ENCODE measurements around the gene ANKS1B. TPM values are rescaled to one million over a fixed set of nuclear protein-coding genes. Genes with fewer than 3 reads are reported as not detected.

ANKS1B gene
- total RNA-seq, 2 experiments from 2014 or later = not detected

DNA sequence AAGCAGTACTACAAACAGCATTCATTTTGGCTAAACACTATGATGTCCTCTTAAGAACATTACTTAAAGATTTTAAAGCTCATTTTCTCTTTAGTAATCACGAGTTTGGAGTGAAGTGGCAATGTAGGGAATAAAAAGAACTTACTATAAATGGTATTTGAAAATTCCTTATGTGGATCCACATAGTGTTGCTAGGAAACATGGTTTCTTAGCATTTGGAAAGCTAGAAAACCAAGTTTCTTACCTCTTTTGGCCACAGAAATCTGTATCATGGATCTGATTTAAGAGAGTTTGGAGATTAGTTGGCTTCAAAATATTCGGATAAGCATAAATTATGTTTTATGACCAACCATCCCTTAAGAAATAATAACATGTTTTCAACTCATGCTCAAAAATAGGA, 674.9 kb downstream of the ANKS1B start:
- Mint-ChIP-seq H3K4me3 (no peak overlapping the region), H3K27me3 (no peaks in the 10 kb centered on the region), H3K4me1 (no peaks in the 10 kb centered on the region), H3K27ac (no peak overlapping the region), H3K9me3 (peaks cover 4% of the 10 kb centered on the region), H3K36me3 (no peaks in the 10 kb centered on the region)
- no peak for DNase-seq

DNA sequence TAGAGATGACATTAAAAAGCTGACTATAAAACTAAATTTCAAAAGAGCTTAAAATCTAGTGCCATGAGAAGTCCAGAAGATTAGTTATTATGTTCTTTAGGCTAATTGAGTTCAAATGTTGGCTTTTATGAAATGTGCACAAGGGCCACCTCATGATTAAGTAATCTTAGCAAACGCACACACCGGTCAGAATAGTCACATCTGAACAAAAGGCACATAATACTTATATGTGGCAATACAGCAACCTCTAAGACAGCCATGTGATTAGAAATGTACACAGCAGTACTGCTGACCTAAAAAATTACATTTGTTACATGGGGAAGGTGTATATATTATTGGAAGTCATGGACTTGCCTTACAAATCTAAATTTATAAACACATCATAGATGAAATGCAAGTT, 681.9 kb downstream of the ANKS1B start:
- Mint-ChIP-seq H3K27me3 (no peaks in the 10 kb centered on the region), H3K4me3 (no peak overlapping the region), H3K27ac (no peak overlapping the region), H3K4me1 (no peaks in the 10 kb centered on the region), H3K36me3 (no peaks in the 10 kb centered on the region), H3K9me3 (peaks cover 2% of the 10 kb centered on the region)
- DNase-seq = no peak

DNA sequence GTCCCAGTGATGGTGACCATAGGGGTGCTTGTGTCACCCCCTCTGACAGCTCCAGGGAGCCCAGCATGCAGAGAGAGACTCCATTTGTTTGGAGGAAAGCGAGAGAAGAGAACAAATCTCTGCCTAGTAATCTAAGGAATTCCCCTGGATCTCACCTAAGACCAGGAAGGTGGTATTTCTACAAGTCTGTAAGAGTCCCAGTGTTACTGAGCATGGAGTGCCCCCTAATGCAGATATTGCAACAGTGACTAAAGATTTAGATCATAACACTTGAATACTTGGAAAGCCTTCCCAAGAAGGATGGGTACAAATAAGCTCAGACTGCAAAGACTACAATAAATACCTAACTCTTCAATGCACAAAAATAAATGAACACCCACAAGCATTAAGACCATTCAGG, 697.6 kb downstream of the ANKS1B start:
- Mint-ChIP-seq H3K4me1 (no peaks in the 10 kb centered on the region), H3K9me3 (peaks cover 10% of the 10 kb centered on the region), H3K4me3 (no peak overlapping the region), H3K36me3 (no peaks in the 10 kb centered on the region), H3K27me3 (no peaks in the 10 kb centered on the region), H3K27ac (no peak overlapping the region)
- DNase-seq = no peak

DNA sequence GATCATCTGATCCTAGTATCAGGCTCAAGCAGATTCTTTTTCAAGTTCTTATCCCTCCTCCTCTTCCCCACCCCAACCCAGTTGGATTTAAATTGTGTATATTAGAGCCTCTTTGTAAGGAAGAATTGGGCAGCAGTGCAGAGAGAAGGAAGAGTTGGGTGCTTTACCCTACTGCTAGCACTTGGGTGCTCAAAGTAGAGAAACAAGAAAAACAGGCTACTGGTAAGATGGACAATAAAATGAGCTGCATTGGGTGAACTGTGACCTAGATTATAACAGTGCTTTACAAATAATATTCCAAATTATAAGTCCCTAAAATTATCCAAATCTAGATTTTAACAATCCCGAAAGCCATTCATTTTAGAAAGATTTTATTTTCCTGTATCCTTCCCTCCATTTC, 700.6 kb downstream of the ANKS1B start:
- no peaks in the 10 kb centered on the region for H3K9me3 Mint-ChIP-seq
- H3K27ac Mint-ChIP-seq = no peak overlapping the region
- DNase-seq = no peak
- H3K4me1 Mint-ChIP-seq = no peaks in the 10 kb centered on the region
- no peaks in the 10 kb centered on the region for H3K27me3 Mint-ChIP-seq
- H3K4me3 Mint-ChIP-seq = no peak overlapping the region
- H3K36me3 Mint-ChIP-seq = no peaks in the 10 kb centered on the region

DNA sequence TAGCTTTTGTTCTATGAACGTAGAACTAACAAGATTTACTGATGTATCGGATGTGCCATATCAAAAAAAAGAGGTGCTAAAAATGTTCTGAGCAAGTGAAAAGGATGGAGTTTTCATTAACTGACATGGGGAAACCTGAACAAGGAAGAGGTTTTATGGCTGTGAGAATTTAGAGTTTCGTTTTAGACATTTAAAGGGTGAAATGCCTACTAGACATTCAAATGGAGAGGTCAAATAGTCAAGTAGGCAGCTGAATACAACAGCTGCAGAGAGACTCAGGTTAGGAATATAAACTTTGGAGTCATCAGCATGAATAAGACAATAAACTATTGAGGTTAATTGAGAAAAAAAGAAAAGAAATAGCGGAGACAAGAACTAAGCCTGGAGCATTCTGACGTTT, 702.1 kb downstream of the ANKS1B start:
- Mint-ChIP-seq H3K4me1 (no peaks in the 10 kb centered on the region), H3K27me3 (no peaks in the 10 kb centered on the region), H3K4me3 (no peak overlapping the region), H3K9me3 (no peaks in the 10 kb centered on the region), H3K27ac (no peak overlapping the region), H3K36me3 (no peaks in the 10 kb centered on the region)
- no peak for DNase-seq

DNA sequence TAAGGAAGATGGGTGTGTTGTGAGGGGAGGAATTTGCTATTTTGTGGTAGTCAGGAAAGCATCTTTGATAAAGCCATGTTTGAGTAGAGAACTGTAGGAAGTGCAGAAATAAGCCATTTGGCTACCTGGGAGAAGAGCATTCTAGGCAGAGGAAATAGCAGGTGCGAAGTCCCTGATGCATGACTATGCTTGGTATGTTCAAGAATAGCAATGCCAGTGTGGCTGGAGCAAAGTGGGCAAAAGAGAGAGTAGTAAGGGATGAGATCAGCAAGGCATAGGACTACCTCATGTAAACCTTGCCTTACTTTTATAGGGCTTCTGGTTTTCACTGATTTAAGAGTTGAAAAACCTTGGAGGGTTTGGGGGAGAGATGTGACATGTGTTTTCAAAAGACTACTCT, 702.6 kb downstream of the ANKS1B start:
- Mint-ChIP-seq H3K27ac (no peak overlapping the region), H3K9me3 (peaks cover 1% of the 10 kb centered on the region), H3K4me1 (no peaks in the 10 kb centered on the region), H3K36me3 (no peaks in the 10 kb centered on the region), H3K4me3 (no peak overlapping the region), H3K27me3 (no peaks in the 10 kb centered on the region)
- DNase-seq = no peak

DNA sequence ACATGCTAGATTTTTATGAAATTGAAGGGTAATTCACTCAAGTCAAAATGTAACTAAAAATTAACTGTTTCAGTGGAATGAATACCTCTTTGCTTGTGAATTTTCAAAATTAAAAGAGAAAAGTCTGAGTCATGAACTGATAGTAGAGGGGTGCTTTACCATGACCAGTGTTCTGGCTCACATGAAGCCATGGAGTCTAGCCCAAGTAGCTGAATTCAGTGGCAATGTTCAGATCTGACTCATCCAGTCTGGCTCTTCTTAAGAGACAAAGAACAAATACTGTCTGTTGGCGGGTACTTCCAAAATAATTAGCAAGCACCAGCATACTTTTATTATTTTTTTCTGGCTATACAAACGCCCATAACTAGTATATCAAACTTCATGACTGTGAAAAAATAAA, 703.5 kb downstream of the ANKS1B start:
- Mint-ChIP-seq H3K27ac (no peak overlapping the region), H3K4me1 (no peaks in the 10 kb centered on the region), H3K4me3 (no peak overlapping the region), H3K36me3 (no peaks in the 10 kb centered on the region), H3K27me3 (no peaks in the 10 kb centered on the region), H3K9me3 (peaks cover 4% of the 10 kb centered on the region)
- DNase-seq = no peak

DNA sequence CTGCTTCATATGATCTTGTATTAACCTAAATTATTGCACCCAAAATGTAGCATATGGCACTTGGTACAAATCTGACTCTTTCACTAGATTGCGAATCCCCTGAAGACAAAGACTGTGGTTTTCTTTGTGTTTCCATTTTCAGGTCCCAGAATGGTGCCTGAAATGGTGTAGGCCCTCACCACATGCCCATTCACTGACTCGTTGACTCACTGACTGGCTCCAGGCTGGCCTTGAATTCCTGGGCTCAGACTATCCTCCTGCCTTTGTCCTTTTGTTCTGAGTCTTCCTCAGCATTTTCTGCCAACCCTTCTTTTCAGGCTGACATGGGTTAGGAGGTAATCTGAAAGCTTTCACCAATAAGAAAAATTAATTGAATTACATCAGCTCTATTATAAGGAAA, 705.8 kb downstream of the ANKS1B start:
- Mint-ChIP-seq H3K27me3 (no peaks in the 10 kb centered on the region), H3K36me3 (no peaks in the 10 kb centered on the region), H3K27ac (no peak overlapping the region), H3K9me3 (peaks cover 8% of the 10 kb centered on the region), H3K4me1 (no peaks in the 10 kb centered on the region), H3K4me3 (no peak overlapping the region)
- no peak for DNase-seq

DNA sequence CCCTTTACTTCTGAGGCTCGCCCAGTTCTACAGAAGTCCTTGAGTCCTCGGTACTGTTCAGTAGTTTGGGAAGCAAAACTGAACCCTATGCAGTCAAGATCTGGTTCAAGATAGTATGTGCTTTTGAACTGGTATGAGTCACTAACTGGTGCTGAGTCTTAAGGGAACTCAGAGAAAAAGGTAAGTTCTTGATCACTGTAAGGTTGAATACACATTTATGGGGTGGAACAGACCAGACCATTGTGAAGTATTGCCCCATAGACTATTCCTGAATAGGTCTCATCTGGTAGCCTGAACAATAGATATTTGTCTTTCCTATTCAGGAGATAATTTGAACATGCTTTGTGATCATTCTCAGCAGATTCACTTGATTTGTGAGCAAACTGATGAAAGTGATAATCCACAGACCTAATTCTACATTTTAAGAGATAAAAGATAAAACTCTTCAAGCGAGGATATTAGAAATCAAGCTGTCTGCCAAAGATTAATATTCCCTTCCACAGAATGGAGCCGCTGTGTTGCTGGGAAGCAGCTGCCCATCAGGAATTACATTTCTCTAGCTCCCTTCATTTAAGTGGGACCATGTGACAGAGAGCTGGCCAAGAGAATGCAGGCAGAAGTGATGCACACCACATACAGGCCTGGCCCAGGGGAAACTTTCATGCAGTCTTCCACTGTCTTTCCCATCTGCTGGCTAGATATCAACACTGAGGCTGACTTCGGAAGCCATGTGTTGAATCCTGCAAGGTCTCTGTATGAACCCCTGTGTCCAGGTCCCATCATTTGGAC, 707.0 kb downstream of the ANKS1B start:
- Mint-ChIP-seq H3K36me3 (no peaks in the 10 kb centered on the region), H3K4me3 (no peak overlapping the region), H3K27me3 (no peaks in the 10 kb centered on the region), H3K4me1 (no peaks in the 10 kb centered on the region), H3K9me3 (peaks cover 8% of the 10 kb centered on the region), H3K27ac (no peak overlapping the region)
- DNase-seq = no peak

DNA sequence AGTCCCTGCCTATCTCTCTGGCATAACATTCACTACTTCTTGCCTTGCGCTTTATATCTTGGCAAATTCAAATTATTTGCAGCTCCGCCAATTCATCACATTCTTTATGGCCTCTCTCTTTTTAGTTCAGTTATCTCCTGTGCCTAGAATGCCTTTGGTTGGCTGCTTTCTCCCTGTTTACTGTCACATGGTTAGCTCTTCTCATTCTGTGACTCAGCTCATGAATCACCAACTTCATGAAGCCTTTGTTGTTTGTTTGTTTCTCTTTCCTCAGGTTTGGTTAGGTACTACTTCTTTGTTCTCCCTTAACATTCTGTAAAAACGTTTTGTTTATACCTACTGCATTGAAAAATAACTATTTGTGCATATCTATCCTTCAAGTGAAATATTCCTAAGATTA, 713.7 kb downstream of the ANKS1B start:
- peaks cover 10% of the 10 kb centered on the region for H3K9me3 Mint-ChIP-seq
- no peak for DNase-seq

DNA sequence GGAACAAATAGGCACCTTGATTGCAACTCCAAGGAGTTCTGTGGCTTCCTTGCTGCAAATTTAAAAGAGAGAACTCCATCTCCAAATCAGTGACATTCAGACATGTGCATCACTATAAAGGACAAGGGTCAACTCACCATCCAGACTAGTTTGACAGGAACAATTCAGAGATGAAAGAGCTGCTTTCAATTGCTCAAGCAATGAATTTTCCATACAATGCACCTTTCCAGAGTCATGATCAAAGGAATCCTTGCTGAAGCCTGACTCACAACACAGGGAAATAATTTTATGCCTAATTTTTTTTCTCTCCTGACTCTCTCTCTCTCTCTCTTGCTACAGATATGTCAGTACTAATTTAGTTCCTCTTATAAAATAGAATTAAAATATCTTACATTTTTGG, 717.7 kb downstream of the ANKS1B start:
- Mint-ChIP-seq H3K27ac (no peak overlapping the region), H3K9me3 (peaks cover 8% of the 10 kb centered on the region), H3K27me3 (no peaks in the 10 kb centered on the region), H3K4me1 (no peaks in the 10 kb centered on the region), H3K4me3 (no peak overlapping the region), H3K36me3 (no peaks in the 10 kb centered on the region)
- no peak for DNase-seq

More for the DNA sequence above, 713.7 kb downstream of the ANKS1B start:
- Mint-ChIP-seq H3K4me3 (no peak overlapping the region), H3K4me1 (no peaks in the 10 kb centered on the region), H3K27me3 (no peaks in the 10 kb centered on the region), H3K27ac (no peak overlapping the region), H3K36me3 (no peaks in the 10 kb centered on the region)

DNA sequence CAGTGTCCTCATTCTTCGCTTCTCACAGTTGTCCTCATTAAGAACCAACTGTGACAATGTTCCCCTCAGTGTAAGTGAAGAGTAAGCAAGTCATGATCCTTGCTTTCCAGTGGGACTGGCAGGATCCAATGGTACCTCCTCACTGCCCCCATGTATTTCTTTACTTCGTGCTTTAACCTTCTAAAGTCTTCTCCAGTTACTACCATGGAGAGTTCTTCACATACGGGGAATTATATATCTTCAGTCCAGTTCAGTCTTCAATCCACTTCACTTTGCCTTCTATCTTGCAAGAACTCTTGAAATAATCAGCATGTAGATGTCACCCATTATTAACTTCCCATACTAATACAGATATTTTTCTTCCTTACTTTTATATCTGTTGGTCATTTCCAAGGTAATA, 719.1 kb downstream of the ANKS1B start:
- no peak for DNase-seq
- peaks cover 1% of the 10 kb centered on the region for H3K9me3 Mint-ChIP-seq
- H3K36me3 Mint-ChIP-seq = no peaks in the 10 kb centered on the region
- no peak overlapping the region for H3K4me3 Mint-ChIP-seq
- no peaks in the 10 kb centered on the region for H3K4me1 Mint-ChIP-seq
- H3K27me3 Mint-ChIP-seq = no peaks in the 10 kb centered on the region
- H3K27ac Mint-ChIP-seq = no peak overlapping the region

DNA sequence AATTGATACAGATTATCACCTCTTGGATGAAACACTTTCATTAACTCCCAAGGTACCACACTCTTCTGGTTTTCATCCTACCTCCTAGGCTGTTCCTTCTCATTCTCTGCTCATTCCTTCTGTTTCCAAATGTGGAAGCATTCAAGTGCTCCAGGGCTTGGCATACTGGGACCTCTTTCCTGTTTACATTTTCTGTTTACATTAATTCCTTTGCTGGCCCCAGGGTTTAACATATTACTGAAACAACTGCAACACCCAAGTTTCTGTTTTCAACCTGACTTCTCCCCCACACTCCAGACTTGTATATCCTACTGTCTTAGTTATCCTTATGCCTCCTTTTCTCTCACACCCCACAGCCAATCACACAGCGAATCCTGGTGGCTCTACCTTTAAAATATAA, 723.5 kb downstream of the ANKS1B start:
- Mint-ChIP-seq H3K9me3 (peaks cover 1% of the 10 kb centered on the region), H3K36me3 (no peaks in the 10 kb centered on the region), H3K27me3 (no peaks in the 10 kb centered on the region), H3K27ac (no peak overlapping the region), H3K4me1 (no peaks in the 10 kb centered on the region), H3K4me3 (no peak overlapping the region)
- DNase-seq = no peak

DNA sequence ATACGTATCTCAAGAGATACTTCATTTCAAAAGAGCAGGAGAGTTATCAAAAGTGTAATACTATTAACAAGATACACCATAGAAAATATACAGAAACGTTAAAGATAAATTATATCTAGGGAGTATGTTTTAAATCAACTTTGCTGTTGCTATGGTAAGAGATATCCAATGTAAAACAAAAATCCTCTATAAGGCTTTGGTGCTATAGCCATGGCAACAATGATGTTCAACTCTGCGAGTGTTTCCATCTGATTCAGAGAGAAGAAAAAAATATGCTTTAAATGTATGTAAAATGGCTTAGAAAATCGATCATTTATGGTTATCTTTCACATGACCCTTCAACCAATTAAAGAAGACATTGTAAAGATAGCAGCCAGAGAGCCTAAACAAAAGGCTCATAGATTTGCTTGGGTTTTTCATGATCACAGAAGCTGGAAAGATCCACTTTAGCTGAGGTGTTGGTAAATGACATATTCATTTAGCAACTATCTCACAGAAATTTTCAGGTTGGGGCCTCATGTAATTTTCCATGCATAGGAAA, 724.2 kb downstream of the ANKS1B start:
- Mint-ChIP-seq H3K36me3 (no peaks in the 10 kb centered on the region), H3K9me3 (peaks cover 1% of the 10 kb centered on the region), H3K27me3 (no peaks in the 10 kb centered on the region), H3K27ac (no peak overlapping the region), H3K4me1 (no peaks in the 10 kb centered on the region), H3K4me3 (no peak overlapping the region)
- no peak for DNase-seq

DNA sequence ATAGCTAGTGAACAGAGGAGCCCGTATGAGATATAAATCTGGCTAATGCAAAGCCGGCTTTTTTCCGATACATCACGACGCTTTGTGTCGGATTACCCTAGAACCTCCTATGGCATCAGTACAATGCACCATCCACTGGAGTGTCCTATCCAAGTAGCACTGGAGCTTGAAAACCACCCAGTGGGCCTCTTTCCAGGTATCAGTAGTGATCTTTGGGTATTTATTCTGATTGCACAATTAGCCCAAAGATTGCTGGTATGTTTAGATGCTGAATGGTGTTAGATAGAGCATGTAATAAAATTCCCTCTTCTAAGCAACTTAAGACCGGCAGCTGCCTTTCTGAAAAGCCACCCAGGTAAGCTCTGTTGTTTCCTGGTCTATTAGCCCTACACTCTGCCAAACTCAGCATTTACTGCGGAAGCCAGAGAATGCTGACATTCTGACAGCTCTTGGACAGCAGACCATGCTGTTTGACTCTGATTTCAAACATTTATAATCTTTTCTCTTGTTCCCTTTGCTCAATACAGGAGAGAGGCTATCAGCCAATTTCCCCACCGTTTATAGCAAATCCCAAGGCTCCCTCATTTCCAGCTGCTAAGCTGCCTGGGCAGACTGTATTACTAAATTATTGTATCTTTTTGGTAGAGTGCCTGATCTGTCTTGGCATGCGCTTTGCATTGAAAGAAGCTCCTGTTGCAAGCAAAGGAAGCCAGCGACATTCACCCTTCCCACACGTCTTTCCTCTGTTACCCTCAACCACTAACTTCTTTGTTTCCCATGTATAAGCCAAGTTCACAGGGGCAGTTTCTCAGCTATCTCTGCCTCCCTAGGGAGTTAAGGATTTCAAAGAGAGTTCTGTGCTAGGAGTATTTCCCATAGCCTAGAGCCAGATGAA, 725.4 kb downstream of the ANKS1B start:
- Mint-ChIP-seq H3K36me3 (no peaks in the 10 kb centered on the region), H3K9me3 (peaks cover 1% of the 10 kb centered on the region), H3K27me3 (no peaks in the 10 kb centered on the region), H3K4me1 (no peaks in the 10 kb centered on the region), H3K27ac (no peak overlapping the region), H3K4me3 (no peak overlapping the region)
- DNase-seq = no peak
